COR-L47 (cell line): ENCODE measurements around the gene NUP88.

Experiments used
- DNase-seq: peaks from one replicate; lab custom pipeline; 2025; lab: John Stamatoyannopoulos, UW

NUP88 gene

DNA sequence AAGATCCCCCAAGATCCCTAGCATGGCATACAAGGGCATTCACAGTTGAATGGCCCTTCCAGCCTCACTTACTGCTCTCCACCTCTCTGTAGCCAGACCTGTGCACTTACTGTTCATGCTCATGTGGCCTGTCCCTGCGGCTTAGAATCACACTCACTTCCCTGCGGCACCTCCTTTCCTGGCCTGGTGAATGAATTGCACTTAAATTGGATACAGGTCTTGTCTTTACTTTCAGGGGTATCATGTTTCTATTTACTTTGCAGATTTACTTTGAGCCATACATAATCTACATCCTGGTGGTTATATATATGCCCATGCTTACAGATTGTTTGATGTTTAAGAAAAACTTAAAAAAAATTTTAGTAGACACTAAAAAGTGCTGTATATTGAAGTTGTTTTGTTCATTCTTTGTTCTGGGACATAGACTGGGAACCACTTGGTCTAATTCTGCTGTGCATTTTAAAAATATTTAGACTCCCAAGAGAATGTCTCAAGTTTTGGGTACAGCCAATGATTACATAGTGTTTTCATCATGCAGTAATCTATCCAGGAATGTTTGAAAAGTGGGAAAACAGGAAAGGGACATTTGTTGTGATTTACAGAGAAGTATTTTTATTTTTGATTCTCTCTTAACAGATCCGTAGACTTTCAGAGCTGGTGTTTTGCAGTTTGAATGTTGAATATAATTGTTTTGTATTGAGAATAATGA lies 63.9 kb downstream of the NUP88 start:
- DNase-seq = no peak

GRCh38 chr17:5354886-5355415 lies 64.5 kb downstream of the NUP88 start:
- no peak for DNase-seq

DNA sequence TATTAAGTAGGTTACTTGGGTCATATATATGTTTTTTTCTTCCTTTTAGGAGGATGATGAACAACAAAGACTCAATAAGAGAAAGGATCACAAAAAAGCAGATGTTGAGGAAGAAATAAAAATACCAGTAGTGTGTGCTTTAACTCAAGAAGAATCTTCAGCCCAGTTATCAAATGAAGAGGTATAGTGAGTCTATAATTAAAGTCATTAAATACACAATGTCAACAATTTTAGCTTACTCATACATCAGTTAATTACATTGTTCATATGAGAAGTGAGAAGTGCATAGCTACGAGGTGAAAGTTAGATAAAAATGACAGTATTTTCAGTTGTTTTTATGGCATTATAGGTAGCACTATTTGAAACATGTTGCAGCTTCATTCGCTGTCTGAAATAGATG lies 65.2 kb downstream of the NUP88 start:
- DNase-seq = no peak

- DNase-seq = no peak
These were observed 66.7 kb downstream of the NUP88 start for GRCh38 chr17:5352681-5353289.

GRCh38 chr17:5344914-5345313 lies 74.5 kb downstream of the NUP88 start:
- DNase-seq = no peak
